GM18870 (cell line): ENCODE results near the gene PRDM16.

ENCODE experiments used
- ATAC-seq: cut with Tn5 transposase; IDR thresholded peaks from one replicate; pipeline ENCODE4 v1.9.1; 2021; ENCODE audit warnings: moderate library complexity; ENCODE audit not compliant: unreplicated experiment

Gene PRDM16

DNA sequence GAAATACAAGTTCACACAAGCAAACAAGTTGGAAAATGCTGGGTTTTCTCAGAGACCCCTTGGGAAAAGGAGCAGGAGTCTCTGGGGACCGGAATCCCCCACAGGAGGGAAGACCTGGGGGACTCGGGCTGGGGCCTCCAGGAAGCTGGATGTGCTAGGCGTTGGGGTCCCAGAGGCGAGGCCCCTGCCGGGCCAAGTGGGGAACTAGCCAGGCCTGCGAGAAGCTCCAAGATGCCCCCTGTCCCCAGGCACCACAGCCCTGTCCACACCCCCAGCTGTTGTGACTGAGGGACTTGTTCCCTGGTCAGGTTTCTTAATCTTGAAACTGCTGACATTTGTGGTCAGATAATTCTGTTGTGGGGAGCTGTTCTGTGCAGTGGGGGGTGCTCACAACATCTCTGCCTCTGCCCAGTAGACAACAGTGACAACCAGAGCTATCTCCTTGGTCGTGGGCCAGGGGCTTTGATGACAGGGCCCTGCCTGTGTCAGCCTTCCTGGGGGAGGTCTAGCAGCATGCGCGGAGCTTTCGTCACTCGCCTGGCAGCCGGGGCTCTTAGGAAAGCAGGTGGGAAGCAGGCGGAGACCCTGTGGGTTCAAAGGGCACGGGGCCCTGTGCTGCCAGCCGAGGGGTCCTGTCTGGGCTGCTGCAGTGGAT, 259.1 kb downstream of the PRDM16 start:
- no peak for ATAC-seq

DNA sequence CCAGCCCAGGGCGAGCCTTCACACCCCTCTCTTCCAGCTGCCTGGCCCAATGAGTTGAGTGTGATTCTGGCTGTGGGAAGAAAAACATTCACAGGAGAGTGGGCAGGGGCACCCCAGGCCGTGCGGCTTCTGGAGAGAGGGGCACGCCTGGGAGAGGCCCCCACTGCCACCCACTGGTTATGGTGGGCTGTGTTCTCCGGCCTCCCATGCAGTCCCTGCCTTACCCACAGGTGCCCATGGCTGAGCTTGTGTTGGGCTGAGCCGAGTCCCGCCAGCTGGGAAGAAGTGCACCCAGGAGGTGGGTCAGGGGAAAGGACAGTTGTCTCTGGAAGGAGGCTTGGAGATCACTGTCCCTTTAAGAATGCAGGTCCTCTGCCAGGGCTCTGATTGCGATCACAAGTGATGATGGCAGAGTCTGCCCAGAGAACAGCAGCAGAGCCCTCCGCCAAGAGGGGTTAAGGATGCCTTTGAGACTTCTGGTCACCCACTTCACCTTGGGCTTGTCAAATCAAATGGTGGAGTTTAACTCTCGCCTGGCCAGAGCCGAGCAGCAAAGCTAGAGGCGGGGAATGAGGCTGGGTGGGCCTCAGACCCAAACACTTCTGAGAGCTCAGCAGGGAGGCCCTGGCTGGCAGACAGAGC, 260.8 kb downstream of the PRDM16 start:
- ATAC-seq, result no peak

DNA sequence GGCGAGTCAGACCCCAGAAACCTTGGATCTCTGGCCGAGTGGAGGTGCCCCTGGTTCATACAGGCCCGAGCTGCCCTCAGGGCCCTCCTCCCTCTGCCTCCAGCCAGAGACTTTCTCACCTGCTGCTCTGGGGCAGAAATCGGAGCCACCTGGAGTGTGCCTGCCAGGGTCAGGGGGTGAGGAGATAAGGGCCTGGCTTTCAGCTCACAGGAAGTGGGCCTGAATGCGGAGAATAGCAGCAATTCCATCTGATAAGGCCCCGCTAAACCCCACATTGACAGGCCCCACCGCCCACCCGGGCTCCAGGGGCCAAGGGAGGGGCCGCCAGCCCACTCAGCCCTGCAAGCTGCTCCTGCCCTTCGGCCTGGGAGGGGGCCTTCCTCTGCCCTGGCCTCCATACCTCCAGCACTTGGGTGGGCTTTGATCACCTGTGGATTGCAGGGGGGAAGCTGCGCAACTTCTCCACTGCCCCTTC, 261.8 kb downstream of the PRDM16 start:
- no peak for ATAC-seq

DNA sequence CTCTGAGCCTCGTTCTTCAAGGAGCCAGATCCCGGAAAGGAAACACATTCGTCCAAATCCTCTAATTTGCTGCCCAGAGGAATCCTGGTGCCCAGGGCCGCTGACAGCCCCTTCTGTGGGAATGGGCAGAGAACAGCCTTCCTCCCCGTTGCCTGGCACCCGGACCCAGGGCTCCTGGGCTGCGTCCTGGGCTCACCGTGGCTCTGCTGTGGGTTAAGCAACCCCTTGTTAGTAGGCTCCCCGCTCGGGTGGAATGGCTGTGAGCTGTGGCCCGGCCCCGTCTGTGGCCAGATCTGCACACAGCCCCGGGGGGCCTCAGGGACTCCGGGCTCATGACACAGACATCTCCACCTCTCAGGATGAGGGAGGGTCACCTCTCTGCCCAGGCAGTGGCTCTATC, 262.6 kb downstream of the PRDM16 start:
- ATAC-seq, result no peak

DNA sequence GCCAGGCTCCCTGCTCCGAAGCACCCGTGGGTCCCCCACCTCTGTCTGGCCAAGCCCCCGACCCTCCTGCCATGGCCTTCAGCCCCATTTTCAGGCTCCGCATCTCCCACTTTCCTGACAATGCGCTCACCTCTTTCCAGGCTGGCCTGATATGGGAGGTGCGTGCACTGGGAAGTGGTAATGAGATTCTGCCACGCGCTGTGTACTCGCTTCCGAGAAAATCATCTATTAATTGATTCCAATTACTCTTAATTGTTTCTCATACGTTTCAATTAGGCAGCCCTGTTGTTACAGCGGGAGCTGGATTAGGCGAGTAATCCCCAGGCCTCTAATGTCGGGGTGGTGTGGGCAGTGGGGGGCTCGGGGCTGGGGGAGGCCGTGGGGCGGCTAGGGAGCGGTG, 263.0 kb downstream of the PRDM16 start:
- ATAC-seq, result no peak

DNA sequence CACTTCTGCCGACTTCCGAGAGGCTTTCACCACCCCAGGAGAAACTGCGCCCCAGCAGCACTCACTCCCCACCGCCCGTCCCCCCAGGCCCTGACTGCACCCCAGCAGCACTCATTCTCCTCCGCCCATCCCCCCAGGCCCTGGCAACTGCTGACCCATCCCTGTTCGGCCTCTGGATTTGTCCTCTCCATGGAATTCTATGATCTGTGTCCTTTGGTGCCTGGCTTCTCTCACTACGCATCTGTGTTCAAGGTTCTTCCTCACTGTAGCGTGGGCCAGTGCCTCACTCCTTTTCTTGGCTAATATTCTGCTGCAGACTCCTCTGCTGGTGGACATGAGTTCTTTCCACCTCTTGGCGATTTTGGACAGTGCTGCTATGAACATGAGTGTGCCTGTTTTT, 263.7 kb downstream of the PRDM16 start:
- no peak for ATAC-seq

DNA sequence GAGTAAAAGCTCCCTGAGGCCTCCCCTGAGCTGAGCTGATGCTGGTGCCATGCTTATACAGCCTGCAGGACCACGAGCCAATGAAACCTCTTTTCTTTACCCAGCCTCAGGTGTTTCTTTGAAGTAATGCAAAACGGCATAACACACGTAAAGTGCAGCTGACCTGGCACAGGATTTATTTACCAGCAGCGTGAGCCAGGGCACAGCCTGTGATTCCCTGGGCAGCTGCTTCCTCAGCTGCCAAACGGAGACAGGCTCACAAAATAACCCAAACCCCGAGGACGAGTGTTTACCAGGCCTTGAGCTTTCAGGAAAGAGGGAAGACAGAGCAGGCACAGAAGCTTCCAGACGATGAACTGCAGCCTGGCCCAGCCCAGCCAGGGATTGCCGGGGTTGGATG, 264.9 kb downstream of the PRDM16 start:
- no peak for ATAC-seq

DNA sequence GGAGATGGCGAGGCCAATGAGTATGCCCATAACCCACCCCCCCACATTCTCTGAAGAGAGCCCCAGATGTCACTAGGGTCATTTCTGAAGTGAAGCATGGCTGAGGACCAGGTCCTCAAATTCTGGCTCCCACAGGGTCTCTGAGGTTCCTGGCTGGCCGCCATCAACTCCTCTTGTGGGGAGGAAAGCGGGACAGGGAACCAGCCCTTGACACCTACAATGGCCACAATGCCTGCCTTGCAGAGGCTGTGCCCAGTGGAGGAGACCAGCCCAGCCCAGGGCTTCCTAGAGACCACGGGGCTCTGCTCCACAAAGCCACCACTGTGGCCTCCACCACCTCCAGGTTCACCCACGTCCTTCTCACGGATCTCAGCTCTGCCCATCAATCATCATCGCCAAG, 265.4 kb downstream of the PRDM16 start:
- ATAC-seq, result no peak

DNA sequence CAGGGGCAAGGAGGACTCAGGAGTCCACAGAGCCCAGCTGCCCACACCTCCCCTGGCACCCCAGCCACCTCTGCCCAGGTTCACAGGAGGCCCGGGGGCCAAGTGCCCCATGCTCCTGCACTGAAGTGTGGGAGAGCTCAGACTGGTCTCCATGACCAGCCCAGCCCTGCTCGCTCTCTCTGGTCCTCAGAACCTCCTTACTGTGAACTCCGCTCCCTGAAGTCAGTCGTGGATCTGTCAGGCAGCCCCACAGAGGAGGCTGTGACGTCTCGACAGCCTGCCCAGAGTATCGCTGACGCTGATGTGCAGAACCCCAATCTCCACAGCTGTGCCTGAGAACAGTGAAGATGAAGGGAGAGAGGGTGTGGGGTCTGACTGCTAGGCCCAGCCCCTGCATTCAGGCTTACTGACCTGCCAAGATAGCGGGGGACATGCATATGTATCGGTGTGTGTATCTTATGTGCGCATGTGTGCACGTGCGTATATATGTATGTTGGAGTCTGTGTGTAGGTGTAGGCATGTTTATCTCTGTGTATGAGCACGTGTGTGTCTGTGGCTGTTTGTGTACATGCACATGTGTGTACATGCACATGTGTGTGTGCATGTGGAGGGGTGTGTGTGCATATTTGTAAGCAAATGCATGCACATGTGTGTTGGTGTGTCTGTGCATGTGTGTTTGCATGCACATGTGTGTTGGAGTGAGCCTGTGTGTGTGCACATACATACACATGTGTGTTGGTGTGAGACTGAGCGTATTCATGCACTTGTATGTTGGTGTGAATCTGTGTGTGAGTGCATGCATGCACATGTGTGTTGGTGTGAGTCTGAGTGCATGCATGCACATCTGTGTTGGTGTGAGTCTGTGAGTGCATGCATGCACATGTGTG, 267.0 kb downstream of the PRDM16 start:
- no peak for ATAC-seq

DNA sequence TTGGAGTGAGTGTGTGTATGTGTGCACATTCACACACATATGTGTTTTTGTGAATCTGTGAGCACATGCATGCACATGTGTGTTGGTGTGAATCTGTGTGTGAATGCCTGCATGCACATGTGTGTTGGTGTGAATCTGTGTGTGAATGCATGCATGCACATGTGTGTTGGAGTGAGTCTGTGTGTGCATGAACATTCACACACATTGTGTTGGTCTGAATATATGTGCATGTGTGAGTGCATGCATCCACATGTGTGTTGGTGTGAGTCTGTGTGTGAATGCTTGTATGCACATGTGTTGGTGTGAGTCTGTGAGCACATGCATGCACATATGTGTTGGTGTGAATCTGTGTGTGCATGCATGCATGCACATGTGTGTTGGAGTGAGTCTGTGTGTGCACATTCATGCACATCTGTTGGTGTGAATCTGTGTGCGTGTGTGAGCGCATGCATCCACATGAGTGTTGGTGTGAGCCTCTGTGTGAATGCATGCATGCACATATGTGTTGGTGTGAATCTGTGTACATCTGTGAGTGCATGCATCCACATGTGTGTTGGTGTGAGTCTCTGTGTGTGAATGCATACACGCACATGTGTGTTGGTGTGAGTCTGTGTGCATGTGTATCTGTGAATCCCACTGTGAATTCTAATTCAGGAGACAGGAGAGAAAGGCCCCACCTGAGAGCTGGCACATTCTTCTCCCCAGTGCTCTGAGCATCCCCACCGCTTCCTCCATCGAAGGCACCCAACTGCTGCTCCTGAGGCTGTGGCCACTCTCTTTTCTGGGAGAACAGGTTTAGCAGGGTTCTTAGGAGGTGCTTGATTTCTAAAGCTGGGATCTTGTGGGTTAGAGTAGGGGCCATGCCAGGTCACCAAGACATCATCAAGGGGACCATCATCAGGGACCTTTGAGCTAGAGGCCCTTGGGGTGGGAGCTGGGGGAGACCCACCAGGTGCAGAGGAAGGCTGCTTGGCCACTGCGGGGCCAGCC, 267.9 kb downstream of the PRDM16 start:
- ATAC-seq, result no peak

DNA sequence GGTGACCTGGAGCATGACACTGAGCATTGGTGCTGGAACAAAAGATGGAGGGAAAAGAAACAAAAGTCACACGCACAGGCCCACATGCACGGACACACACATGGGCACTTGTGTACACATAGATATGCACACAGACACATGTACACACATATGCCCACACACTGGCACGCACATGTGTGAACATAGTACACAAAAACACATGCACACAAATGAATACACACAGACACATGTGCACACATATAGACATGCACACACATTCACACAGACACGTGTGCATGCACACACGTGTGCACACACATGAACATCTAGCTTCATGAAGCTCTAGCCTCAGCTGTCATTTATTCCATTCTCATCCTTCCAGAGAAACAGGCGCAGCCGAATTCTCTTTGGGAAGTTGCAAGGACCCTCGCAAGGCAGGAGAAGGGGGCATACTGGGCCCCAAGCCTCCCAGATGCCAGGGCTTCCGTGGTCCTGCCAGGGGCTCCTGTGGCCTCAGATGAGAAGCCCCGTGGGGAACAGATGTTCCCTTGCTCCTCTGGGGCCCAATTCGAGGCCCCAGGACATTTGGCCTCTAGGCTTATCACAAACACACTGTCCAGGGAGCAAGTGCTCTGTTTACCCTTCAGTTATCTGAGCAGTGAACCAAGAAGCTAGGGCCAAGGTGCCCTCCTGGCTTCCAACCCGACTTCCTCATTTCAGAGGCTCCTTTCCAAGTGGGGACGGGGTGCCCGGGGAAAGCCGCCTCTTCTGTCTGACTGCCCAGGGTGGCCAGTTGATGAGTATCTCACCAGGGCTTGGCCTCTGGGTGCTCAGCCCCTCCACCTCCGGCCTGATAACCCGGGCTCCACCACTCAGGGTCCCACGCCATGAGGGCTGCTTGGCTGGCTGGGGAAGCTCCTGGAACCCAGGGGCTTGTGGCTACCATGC, 269.1 kb downstream of the PRDM16 start:
- ATAC-seq, result no peak

DNA sequence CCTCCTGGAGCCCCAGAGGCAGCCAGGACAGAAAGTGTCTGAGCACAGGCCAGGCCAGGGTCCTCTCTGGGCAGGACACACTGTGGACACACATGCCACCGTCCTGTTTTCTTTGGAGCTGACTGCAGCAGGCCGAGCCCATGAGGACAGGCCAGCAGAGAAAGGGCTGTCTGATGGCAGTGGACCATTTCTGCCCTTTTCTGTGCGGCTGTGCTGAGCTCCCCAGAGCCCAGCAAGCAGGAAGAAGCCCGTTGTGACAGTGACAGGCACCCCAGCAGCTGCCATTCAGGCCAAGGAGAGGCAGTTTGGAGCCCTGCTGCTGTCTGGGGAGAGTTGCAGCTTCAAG, 269.7 kb downstream of the PRDM16 start:
- no peak for ATAC-seq

DNA sequence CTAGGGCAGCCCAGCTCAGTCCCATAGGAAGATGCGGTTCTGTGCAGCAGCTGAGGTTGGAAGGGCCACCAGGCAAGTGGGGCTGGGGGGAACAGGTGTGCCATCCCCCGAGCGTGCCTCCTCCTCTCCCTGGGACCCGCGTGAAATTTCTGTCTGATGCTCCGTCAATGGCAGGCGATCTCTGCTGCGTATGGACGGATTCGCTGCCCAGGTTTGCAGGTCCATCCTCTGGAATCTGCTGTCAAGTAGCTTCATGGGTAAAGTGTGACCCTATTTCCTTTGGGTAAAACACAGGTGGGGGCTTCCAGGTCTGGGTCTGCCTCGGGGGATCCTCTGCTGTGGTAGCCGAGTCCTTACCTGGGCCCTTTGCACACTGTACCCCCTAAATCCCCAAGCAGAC, 270.9 kb downstream of the PRDM16 start:
- no peak for ATAC-seq

DNA sequence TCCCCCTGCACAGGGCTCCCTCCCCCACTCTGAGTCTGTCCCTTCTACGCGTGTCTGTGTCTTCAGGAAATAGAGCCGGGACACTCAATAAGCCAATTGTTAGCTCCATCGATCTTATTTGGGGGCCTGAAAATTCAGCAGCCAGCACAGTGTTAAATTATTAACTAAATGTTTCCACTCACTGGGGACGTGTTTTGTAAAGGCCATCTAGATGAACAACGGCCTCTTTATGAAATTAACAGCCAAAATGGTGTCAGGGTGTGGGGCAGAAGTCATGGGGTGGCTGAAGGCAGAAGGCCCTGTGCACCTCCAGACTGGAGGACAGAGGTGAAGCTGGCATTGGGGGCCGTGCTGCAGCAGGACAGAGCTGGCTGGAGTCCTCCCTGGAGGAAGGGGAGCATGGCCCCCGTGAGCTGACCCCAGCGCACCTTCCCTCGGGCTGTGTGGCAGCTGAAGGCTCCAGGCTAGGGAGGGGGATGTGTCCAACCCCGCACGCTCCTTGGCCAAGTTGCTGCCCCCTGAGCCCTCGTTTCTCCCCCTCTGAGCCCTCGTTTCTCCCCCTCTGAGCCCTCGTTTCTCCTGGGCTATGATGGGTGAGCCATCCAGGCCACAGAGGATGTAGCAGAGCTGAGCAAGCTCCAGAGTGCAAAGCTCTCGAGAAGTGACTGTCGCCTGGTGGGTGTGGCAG, 271.7 kb downstream of the PRDM16 start:
- ATAC-seq, result no peak

DNA sequence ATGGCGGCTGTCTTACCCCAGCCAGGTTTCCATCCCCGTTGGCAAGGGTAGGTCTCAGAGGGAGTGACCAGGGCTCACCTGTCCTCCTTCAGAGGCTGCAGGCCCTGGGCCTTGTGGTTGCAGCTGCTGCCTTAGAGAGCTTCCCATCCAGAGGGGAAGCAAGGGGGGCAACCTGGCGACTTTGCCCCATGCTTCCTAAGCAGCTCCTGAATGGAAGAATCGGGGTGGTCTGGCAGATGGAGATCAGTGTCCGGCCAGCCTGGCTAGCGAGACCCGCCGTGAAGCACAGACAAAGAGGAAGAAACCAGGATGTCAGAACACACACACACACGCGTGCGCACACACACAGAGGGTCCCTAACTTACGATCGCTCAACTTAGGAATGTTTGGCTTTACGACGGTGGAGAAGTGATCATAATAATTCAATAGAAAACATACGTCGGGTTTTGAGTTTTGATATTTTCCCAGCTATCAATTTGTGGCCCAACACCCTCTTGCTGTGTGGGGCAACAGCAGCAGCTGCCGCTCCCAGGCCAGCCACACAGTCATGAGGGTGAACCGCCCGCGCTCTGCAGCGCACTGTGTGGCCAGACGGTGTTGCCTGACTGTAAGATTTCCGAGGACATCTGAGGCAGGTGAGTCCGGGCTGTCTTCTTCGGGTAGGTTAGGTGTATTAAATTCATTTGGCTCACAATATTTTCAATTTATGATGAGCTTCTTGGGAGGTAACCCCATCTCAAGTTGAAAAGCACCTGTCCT, 272.4 kb downstream of the PRDM16 start:
- ATAC-seq, result no peak

DNA sequence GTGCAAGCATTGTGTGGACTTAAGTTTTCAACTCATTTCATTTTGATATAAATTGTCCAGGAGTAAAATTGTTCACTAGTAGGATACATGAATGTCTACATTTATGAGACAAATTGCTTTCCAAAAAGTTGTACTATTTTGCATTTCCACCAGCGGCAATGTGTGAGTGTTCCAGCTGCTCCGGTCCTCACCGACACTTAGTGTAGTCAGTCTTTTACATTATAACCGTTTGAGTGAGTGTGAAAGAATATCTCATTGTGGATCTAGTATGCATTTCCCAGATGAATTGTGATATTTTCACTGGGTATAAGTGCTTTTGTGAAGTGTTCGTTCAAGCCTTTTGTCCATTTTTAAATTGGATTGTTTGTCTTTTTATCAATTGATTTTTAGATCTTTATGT, 274.0 kb downstream of the PRDM16 start:
- ATAC-seq, result no peak

DNA sequence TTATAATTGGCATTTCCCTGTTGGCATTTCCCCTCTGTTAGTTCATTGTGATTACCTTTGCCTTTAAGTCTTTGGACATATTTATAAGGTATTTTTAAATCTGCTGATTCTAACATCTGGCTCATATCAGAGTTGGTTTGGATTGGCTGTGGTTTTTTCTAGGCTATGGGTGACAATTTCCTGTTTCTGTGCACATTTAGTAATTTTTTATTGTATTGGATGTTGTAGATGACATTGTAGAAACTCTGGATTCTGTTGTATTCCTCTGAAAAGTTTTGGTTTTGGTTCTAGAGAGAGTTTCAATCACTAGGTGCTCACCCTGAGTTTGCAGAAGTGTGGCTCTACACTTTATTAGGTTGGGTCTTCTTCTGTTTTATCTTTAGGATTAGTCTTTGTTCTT, 275.4 kb downstream of the PRDM16 start:
- no peak for ATAC-seq

DNA sequence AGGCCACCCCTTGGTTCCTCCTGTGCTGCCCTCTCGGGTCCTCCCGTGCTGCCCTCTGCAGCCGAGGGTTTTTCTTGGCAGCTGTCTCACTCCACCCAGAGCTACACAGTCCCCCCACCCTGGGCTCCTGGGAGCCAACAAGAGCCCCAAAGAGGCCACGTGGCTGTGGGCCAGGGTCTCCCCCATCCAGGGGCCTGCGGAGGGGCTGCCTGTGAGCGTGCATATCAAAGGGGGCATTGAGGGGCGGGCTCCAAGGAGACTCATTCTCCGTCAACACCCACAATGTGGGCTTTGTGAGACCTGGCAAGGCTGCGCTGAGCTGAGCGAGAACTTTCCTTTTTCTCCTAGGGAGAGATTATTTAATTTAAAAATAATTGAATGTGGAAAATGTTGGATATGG, 276.8 kb downstream of the PRDM16 start:
- ATAC-seq, result no peak
